Adrenal gland (tissue), 12 donors: ENCODE data around the gene CD300LB. TPM values are rescaled to one million over a fixed set of nuclear protein-coding genes. Genes with fewer than 3 reads are reported as not detected.

Experiments
- DNase-seq, 7 donors: peaks; one replicate each; pipeline ENCODE4 v3.0.0-alpha.2; 2019 to 2020
- H3K27ac ChIP-seq, 5 donors: fragments of 200-600 bp; sonication (generic) in 4 of 5; 1 replicate in 3 of 5; 2 replicates in 2 of 5; pipeline versions ENCODE4 v1.5.1 to v1.8.0; 2016 to 2020; ENCODE audit warnings: mild to moderate bottlenecking in 1 of 5
- H3K27me3 ChIP-seq: fragments of 200-600 bp; 2 replicates; pipeline ENCODE4 v1.8.0; 2021
- H3K36me3 ChIP-seq, 2 donors: fragments of 200-600 bp; replicated peaks in 1 of 2; 1 replicate in 1 of 2; 2 replicates in 1 of 2; pipeline versions ENCODE4 v1.5.1 to v1.8.0; 2018 to 2022
- H3K4me1 ChIP-seq, 2 donors: fragments of 200-600 bp; replicated peaks in 1 of 2; 1 replicate in 1 of 2; 2 replicates in 1 of 2; pipeline versions ENCODE4 v1.5.1 to v1.8.0; 2018 to 2021
- H3K4me3 ChIP-seq, 4 donors: fragments of 200-600 bp; sonication (generic) in 3 of 4; one replicate each; pipeline ENCODE4 v1.5.1; 2016 to 2018
- H3K9me3 ChIP-seq, 3 donors: fragments of 200-600 bp; sonication (generic) in 1 of 3; replicated peaks in 1 of 3; 1 replicate in 2 of 3; 2 replicates in 1 of 3; pipeline versions ENCODE4 v1.5.1 to v1.8.0; 2016 to 2021
- POLR2A ChIP-seq, 2 donors: fragments of 450-650 bp; IDR thresholded peaks; one replicate each; pipeline ENCODE4 v1.6.1; 2017; ENCODE audit warnings: antibody characterized with exemption in 2 of 2, mild to moderate bottlenecking in 2 of 2, moderate library complexity in 1 of 2
- WGBS, 4 donors: extraction: QIAGEN DNeasy Blood & Tissue Kit in 2 of 4; methylation state at CpG; one replicate each; pipeline versions ENCODE4 v1.1.5 to v1.1.7; 2013 to 2017; 5-methylcytosine and 5-hydroxymethylcytosine counted together
- intact Hi-C, 2 donors: fragments of 100-400 bp; cut with DNase I; formaldehyde crosslinking; loops; one replicate each; pipeline versions ENCODE4 v1.14.1 to v1.15.0; 2022 to 2023
- polyA plus RNA-seq, 3 donors: library from polyadenylated mRNA; stranded (reverse); fragments of 200-250 nt in 2 of 3; fragments of 350-450 nt in 1 of 3; fragmentation: Illumina TruSeq in 1 of 3; extraction: RNeasy Lipid Tissue Mini Kit (QIAGEN cat#74804) in 1 of 3; gene quantifications; one replicate each; pipeline ENCODE4 v1.2.3, GENCODE V29; 2013 to 2014
- total RNA-seq, 9 donors: library from RNA; depleted of rRNA in 4 of 9; stranded (reverse); fragments of >200 nt in 4 of 9; fragments of 120-200 nt in 1 of 9; fragmentation: NEBNext Ultra II Directional in 1 of 9; extraction: Animal tissue kit (Norgen Biotek cat#: 25700) in 1 of 9; gene quantifications; one replicate each; pipeline versions ENCODE4 v1.1.0 to v1.2.4, GENCODE V29; 2013 to 2023
- TF ChIP-seq, protein P1 (sequence below), 6 experiments: fragments of 450-650 bp in 4 of 6; fragments of 200-600 bp in 2 of 6; sonication (generic) in 1 of 6; IDR thresholded peaks; 1 replicate in 5 of 6; 2 replicates in 1 of 6; pipeline versions ENCODE4 v1.5.1 to v1.8.0; 2016 to 2021; ENCODE audit warnings: antibody characterized with exemption in 6 of 6, mild to moderate bottlenecking in 2 of 6, moderate library complexity in 1 of 6
- donor health status: healthy with polysubstance abuse.
- donor health status: Bipolar disorder and iron deficiency.
- donor health status: DM: yes; HTN: yes; CAD: no.
- donor health status: DM: no; HTN: no; CAD: no.
- donor health status: DM: no; HTN: no; CAD: no.
- donor health status: DM: yes; HTN: yes; CAD: no.

CD300LB gene
- total and polyA plus RNA-seq, 12 donors, result 0.17 to 0.95 (median 0.28) TPM; not detected in 1

DNA sequence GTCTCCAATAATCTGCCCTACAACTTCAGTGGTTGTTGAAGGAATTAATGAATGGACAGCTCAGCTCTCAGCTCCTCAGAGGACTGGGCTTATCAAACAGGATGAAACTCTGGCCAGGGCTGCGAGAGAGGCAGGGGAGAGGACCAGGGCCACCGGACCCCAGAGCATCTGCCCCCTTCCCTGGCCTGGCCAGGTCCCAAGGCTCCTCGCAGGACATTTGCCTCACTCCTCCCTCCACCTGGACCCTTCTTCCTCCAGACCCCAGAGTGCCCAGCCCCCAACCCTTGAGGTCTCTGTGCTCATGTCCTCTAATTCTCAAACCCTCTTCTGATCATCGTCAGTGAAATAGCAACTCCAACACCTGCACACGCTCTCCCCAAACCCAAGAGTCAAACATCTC, 10.9 kb upstream of the CD300LB start:
- H3K27me3 ChIP-seq, result no peaks in the 10 kb centered on the region
- H3K4me3 ChIP-seq, result no peak overlapping the region
- TF ChIP-seq, protein P1, sequence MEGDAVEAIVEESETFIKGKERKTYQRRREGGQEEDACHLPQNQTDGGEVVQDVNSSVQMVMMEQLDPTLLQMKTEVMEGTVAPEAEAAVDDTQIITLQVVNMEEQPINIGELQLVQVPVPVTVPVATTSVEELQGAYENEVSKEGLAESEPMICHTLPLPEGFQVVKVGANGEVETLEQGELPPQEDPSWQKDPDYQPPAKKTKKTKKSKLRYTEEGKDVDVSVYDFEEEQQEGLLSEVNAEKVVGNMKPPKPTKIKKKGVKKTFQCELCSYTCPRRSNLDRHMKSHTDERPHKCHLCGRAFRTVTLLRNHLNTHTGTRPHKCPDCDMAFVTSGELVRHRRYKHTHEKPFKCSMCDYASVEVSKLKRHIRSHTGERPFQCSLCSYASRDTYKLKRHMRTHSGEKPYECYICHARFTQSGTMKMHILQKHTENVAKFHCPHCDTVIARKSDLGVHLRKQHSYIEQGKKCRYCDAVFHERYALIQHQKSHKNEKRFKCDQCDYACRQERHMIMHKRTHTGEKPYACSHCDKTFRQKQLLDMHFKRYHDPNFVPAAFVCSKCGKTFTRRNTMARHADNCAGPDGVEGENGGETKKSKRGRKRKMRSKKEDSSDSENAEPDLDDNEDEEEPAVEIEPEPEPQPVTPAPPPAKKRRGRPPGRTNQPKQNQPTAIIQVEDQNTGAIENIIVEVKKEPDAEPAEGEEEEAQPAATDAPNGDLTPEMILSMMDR (IDR thresholded peaks at IDR 0.05), result no peak
- H3K27ac ChIP-seq, result no peak overlapping the region
- H3K36me3 ChIP-seq, result no peaks in the 10 kb centered on the region
- WGBS, 4 donors, result 84 to 90% (median 87%) methylated on average over 4 to 5 of the region's 5 CpGs
- intact Hi-C loops, result no loop called here
- no peaks in the 10 kb centered on the region for H3K9me3 ChIP-seq
- DNase-seq, result no peak
- no peaks in the 10 kb centered on the region for H3K4me1 ChIP-seq

DNA sequence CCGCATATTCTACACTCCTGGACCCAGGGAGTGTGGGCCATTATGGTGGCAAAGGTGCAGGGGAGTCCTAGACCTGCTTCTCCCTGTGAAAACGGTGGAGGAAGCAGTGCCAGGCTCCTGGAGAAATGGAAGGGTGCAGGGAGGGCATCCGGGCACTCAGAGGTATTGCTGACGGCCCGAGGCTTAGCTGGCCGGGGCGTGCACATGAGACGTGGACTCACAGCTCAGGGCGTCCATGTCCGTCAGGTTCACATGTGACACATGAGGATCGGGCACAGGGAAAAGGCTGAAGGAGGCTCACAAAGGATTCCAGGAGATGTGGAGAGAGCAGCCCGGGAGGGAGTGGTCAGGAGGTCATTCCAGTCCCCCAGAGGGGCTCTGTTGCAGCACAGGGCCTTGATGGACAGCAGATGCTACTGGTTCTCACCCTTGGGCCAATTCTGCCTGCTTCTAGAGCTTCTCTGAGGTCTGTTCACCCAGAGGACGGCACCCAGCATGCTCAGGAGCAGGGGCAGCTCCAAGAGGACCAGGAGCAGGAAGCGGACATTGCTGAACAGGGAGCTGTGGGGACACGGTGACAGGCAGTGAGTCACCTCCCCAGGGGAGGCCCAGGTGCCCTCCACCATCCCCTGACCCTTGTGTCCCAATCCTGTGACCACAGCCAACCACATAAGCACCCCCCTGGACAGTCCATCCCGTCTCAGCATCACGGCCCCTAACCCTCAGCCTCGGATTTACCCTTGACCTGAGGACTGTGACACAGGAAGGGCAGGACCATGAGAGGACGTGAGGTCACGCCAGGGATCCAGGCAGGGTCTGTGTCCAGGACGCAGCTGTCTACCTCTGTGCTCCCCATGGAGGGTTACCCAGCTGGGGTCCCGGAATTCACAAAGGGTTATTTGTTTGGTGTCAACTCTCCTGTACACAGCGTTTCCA, 10.2 kb upstream of the CD300LB start:
- H3K36me3 ChIP-seq, result no peaks in the 10 kb centered on the region
- no peak overlapping the region for H3K4me3 ChIP-seq
- intact Hi-C loops, result no loop called here
- H3K27ac ChIP-seq, result no peak overlapping the region
- TF ChIP-seq, protein P1 (IDR thresholded peaks at IDR 0.05), result no peak
- TF ChIP-seq POLR2A (IDR thresholded peaks at IDR 0.05), result no peak
- no peaks in the 10 kb centered on the region for H3K27me3 ChIP-seq
- H3K9me3 ChIP-seq, result no peaks in the 10 kb centered on the region
- DNase-seq, result no peak
- no peaks in the 10 kb centered on the region for H3K4me1 ChIP-seq
- 66 to 82% (median 74%) methylated on average over 12 to 23 of the region's 23 CpGs for WGBS, 4 donors

DNA sequence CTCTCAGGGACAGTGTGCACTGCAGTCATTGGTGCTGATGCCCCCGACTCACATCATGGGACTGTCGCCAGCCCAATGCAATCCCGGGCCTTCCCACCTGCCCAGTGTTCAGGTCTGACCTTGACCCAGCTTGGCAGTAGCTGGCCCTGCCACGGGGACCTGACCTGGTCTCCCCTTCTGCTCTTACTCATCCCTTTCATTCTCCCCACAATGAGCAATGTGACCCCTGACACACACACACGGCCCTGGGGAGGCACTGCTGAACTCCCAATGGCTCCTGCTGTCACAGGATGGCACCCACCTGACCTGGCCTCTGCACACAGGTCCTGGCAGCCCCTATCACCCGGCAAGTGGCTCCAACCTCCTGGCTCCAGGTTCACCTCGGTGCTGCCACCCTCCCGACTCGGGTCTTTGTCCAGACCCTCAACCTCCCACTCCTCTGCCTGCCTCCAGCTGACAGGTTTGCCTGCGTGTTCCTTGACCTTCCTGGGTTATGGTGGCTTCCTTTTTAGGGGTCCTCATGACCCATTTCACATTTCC, 8.1 kb upstream of the CD300LB start:
- no peak for DNase-seq
- 57 to 71% (median 69%) methylated on average over 9 to 10 of the region's 10 CpGs for WGBS, 4 donors

DNA sequence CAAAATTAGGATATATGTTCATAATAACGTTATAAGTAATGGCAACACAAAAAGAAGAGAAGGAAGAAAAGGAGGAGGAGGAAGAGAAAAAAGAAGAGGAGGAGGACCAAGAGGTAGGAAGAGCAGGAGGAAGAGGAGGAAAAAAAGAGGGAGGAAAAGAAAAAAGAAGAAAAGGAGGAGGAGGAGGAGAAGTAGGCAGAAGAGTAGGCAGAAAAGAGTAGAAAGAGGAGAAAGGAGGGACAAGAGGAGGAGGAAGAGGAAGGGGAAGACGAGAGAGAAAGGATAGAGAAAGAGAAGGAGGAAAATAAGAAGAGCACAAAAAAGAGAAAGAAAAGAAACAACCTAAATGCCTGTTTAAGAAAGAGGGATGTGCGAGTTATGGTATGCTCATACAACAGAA, 5.6 kb upstream of the CD300LB start:
- TF ChIP-seq POLR2A (IDR thresholded peaks at IDR 0.05), result no peak
- intact Hi-C loops, result no loop called here
- no peak for DNase-seq
- Histone ChIP-seq H3K36me3 (no peaks in the 10 kb centered on the region), H3K27ac (no peak overlapping the region), H3K9me3 (no peaks in the 10 kb centered on the region), H3K27me3 (no peaks in the 10 kb centered on the region), H3K4me1 (no peaks in the 10 kb centered on the region), H3K4me3 (no peak overlapping the region)
- 57 to 75% (median 66%) methylated on average over 3 of the region's 3 CpGs for WGBS, 4 donors

More for the DNA sequence above, 8.1 kb upstream of the CD300LB start:
- Histone ChIP-seq H3K27ac (no peak overlapping the region), H3K27me3 (no peaks in the 10 kb centered on the region), H3K4me1 (no peaks in the 10 kb centered on the region), H3K4me3 (no peak overlapping the region), H3K9me3 (no peaks in the 10 kb centered on the region), H3K36me3 (no peaks in the 10 kb centered on the region)
- intact Hi-C loops, result no loop called here
- TF ChIP-seq, protein P1 (IDR thresholded peaks at IDR 0.05), result no peak
- TF ChIP-seq POLR2A (IDR thresholded peaks at IDR 0.05), result no peak
